Measurements from ENCODE around the gene CLDN10. TPM values are rescaled to one million over a fixed set of nuclear protein-coding genes. Genes with fewer than 3 reads are reported as not detected.
A peak's percentile ranks its signal among the peaks of the same experiment; 100 is the strongest.

Gene CLDN10
- total RNA-seq, 1 donor from 2014 or later, result 1.6 TPM

DNA sequence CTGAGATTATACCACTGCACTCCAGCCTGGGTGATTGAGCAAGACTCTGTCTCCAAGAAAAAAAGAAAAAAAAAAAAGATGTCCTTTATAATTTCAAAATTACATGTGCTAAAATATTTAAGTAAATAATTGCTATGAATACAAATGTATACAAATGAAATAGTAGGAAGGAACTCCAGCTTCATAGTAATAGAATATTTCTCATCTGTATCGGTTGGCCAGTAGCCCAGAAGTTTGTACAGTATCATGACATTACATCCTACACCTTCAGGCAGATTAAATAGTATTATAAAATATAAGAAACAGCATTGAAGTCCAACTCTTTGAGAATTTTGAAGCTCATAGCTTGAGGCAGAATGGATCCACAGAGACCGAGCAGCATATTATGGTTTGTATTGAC is 36.5 kb upstream of the CLDN10 start:
- no peaks in the 10 kb centered on the region for H3K4me1 ChIP-seq
- ATAC-seq (no peak), DNase-seq (no peak)
- no peaks in the 10 kb centered on the region for H3K36me3 ChIP-seq
- H3K27me3 ChIP-seq (ENCODE audit: low read depth), result no peaks in the 10 kb centered on the region
- intact Hi-C loops (cut with DNase I), result no loop called here
- no peak overlapping the region for H3K27ac ChIP-seq
- TF ChIP-seq, protein P1, sequence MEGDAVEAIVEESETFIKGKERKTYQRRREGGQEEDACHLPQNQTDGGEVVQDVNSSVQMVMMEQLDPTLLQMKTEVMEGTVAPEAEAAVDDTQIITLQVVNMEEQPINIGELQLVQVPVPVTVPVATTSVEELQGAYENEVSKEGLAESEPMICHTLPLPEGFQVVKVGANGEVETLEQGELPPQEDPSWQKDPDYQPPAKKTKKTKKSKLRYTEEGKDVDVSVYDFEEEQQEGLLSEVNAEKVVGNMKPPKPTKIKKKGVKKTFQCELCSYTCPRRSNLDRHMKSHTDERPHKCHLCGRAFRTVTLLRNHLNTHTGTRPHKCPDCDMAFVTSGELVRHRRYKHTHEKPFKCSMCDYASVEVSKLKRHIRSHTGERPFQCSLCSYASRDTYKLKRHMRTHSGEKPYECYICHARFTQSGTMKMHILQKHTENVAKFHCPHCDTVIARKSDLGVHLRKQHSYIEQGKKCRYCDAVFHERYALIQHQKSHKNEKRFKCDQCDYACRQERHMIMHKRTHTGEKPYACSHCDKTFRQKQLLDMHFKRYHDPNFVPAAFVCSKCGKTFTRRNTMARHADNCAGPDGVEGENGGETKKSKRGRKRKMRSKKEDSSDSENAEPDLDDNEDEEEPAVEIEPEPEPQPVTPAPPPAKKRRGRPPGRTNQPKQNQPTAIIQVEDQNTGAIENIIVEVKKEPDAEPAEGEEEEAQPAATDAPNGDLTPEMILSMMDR (IDR thresholded peaks at IDR 0.05), result no peak
- H3K4me3 ChIP-seq, result no peak overlapping the region
- H3K9me3 ChIP-seq, result no peaks in the 10 kb centered on the region

DNA sequence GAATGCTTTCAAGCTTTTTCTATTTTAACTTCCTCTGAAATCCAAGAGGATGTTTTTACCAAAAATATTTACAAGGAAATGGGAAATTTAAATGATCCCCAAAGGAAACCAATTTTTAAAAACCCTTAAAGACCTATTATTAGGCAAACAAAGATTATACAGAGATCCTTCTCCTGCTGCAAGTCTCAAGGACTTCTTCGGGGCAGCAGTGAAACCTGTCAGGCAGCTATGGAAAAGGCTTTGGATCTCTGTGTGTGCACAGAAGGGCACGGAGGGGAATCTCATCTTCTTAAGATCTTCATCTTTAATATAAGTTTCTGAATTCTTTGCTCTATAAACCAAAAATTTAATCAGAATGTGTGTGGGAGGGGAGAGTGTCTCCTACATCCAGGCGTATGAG is 36.0 kb upstream of the CLDN10 start:
- ATAC-seq (peak in 1 of 2 donors; percentile 56), DNase-seq (no peak)
- no peak overlapping the region for H3K4me3 ChIP-seq
- TF ChIP-seq, protein P1 (IDR thresholded peaks at IDR 0.05), result no peak
- H3K9me3 ChIP-seq, result no peaks in the 10 kb centered on the region
- H3K4me1 ChIP-seq, result no peaks in the 10 kb centered on the region
- intact Hi-C loops (cut with DNase I), result no loop called here
- H3K27ac ChIP-seq, result no peak overlapping the region
- H3K27me3 ChIP-seq (ENCODE audit: low read depth), result no peaks in the 10 kb centered on the region
- no peaks in the 10 kb centered on the region for H3K36me3 ChIP-seq

DNA sequence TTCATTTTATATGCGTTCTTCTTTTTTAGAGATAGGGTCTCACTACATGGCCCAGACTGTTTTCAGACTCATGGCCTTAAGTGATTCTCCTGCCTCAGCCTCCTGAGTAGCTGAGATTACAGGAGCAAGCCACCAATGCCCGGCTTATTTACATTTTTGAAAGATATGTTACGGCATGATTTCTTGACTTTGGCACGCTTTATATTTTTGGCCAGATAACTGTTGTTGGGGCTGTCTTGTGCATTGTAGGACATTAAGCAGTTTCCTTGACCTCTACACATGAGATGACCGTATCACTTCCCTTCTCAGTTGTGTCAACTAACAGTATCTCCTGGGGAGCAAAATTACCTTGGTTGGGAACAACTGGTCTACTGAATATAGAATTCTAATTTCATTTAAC is 28.9 kb upstream of the CLDN10 start:
- DNase-seq (no peak), ATAC-seq (no peak)
- H3K4me1 ChIP-seq, result no peaks in the 10 kb centered on the region
- H3K27ac ChIP-seq, result no peak overlapping the region
- no peaks in the 10 kb centered on the region for H3K36me3 ChIP-seq
- TF ChIP-seq, protein P1 (IDR thresholded peaks at IDR 0.05), result no peak
- H3K27me3 ChIP-seq (ENCODE audit: low read depth), result no peaks in the 10 kb centered on the region
- H3K9me3 ChIP-seq, result no peaks in the 10 kb centered on the region
- intact Hi-C loops (cut with DNase I), result no loop called here
- no peak overlapping the region for H3K4me3 ChIP-seq

DNA sequence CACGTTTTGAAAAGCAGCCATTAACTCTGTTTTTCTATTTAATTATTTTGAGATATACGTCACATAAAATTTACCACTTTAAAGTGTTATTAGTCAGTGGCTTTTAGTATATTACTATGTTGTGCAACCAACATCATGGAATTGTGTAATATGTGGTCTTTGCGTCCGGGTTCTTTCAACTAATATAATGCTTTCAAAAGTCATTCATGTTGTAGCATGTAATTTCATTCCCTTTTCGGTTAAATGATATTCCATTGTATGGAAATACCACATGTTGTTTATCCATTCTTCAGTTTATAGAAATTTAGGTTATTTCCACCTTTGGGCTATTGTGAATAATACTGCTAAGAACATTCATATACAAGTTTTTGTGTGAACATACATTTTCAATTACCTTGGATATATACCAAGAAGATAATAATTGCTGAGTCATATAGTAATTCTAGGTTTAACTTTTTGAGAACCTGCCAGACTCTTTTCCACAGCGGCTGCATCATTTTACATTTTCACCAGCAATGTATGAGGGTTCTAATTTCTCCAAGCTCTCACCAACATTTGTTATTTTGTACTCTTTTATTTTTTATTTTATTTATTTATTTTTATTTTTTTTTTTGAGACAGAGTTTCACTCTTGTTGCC is 28.1 kb upstream of the CLDN10 start:
- Histone ChIP-seq H3K9me3 (no peaks in the 10 kb centered on the region), H3K27me3 (ENCODE audit: low read depth) (no peaks in the 10 kb centered on the region), H3K36me3 (no peaks in the 10 kb centered on the region), H3K4me1 (no peaks in the 10 kb centered on the region), H3K4me3 (no peak overlapping the region), H3K27ac (no peak overlapping the region)
- no peak for ATAC-seq
- intact Hi-C loops (cut with DNase I), result no loop called here
- no peak for DNase-seq
- TF ChIP-seq, protein P1 (IDR thresholded peaks at IDR 0.05), result no peak

DNA sequence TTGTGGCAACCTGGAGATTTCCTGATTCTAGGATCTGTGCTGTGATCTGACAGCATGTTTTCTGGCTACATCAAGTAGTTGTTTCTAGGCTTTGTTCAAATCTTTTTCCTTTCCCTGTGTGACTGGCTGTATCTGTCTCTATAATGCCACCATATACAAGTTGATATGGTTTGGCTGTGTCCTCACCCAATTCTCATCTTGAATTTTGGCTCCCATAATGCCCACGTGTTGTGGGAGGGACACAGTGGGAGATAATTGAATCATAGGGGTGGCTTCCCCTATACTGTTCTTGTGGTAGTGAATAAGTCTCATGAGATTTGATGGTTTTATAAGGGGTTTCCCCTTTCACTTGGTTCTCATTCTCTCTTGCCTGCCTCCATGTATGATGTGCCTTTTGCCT is 24.6 kb upstream of the CLDN10 start:
- no peak overlapping the region for H3K4me3 ChIP-seq
- no peaks in the 10 kb centered on the region for H3K4me1 ChIP-seq
- no peaks in the 10 kb centered on the region for H3K36me3 ChIP-seq
- ATAC-seq, result no peak
- no peak for DNase-seq
- H3K27ac ChIP-seq, result no peak overlapping the region
- H3K27me3 ChIP-seq (ENCODE audit: low read depth), result no peaks in the 10 kb centered on the region
- TF ChIP-seq, protein P1 (IDR thresholded peaks at IDR 0.05), result no peak
- intact Hi-C loops (cut with DNase I), result no loop called here
- H3K9me3 ChIP-seq, result no peaks in the 10 kb centered on the region

All from lower lobe of right lung (tissue), 2 donors.